Stimulated activated CD8-positive, alpha-beta memory T cell treated with anti-CD3 and anti-CD28 coated beads, Interleukin-4, amount 100 ng/mL, for 1 hour (primary cell): Measurements from ENCODE around the gene FETUB.
"Not testable (repeated sequence)": the region's sequence is repeated elsewhere in the genome, so short reads cannot be mapped to it uniquely, and the experiment has no call there.

Experiments used
- DNase-seq, 2 donors: peaks; one replicate each; pipeline ENCODE4 v3.0.0-alpha.2; 2020; ENCODE audit warnings: low read depth in 2 of 2, low spot score in 1 of 2

Gene FETUB

GRCh38 chr3:186613637-186614265 lies 26.4 kb upstream of the FETUB start:
- DNase-seq, result no peak

DNA sequence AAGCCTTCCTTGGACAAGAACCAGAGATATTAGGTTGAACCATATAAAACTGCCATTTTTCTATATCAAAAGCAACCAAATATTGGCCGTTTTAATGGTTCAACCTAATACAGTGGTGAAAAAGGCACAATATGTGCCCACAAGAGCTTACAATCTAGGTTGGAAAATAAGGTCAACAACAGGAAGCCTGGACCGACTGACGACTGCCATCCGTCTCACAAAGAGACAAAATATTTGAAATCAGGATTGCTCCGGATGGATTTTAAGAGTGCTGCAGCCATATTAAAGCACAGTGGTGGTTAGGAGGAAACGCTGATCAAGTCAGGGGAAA lies 26.0 kb upstream of the FETUB start:
- no peak for DNase-seq

DNA sequence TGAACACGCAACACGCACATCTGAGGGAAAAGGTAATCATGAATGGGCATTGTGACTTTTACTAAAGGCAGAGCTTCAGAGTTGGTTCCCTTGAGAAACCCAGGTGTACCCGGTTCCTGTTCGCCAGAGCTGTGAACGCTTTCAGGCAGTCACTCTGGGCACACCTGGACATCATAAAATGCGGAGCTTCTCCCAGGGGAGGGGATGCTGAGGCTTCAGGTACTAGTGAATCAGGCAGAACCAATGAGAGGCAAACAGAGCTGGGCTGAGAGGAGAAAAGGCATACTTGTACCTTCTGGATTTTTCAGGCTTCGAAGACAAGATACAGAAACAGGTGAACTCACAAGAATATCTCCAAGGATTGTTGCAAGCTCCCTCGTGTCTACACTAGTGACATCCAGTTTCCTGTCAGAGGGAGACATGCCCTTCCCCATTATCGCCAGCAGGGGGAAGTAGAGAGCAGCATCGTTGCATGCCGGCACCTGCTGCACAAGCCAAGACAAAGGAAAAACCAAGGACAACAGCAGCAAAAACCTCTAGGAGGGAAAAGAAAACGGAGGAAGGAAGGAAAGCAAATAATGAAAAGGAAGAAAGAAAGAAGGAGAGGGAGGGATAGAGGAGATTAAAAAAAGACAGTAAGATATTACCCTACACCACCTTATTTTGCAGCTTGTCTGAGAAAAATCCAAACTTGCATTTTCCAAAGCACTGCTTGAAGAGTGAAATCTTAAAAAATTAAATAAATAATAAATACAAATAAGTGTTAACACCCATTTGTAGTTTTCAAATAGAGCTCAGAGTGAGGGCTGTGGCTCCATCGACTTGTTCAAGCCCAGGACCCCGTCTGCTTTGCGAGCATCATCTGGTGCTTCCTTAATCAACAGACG lies 25.4 kb upstream of the FETUB start:
- DNase-seq, result peak; percentile 49 to 52

- no peak for DNase-seq
Observed at GRCh38 chr3:186616299-186616617, 23.9 kb upstream of the FETUB start.

- peak; percentile 57 to 76 for DNase-seq
Observed at GRCh38 chr3:186617036-186617946, 22.9 kb upstream of the FETUB start.

DNA sequence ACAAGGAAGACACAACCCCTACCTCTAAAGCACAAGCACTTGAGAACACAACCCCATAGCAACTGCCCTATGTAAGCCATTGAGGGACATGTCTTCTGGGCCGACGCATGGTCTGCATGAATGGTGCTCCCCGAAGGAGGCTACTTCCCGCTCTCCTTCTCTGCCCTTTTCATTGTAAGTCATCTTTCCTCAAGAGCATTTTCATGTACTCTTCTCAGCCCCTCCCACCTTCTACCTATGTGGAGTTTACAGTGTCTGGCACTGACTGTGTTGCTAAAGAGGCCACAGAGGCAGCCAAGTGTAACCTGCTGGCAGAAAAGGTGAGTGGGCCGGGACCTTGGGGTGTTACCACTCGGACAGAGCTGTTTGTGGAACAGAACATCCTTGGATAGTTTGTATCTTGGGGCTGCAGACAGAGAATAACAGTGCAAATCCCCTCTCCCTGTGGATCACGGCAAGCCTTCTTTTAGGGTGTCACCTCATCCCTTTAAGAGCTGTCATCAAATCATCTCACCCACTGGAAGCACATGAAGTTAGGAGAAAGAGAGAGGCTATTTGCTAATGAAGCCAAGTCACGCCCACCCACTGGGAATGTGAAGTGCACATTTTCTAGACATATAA lies 21.8 kb upstream of the FETUB start:
- no peak for DNase-seq

DNA sequence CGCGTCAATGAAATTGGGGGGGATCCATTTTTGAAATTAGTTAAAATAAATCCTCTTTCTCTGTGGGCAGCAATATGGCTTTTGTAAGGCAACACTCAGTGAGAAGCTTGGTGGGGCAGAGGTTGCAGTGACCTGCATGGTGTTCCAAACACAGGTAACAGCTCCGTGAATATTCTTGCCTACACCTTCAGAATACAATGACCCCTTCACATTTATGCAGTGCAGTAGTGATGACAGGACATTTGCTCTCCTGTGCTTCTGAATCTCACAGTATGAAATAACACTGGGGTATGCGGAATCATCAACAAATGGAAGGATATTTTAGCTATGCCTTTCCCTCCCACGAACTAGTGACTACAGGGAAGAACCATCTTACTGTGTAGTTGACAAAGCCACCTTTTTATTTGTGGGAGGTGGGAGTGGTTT lies 20.4 kb upstream of the FETUB start:
- DNase-seq, result no peak

GRCh38 chr3:186620213-186621092 lies 19.7 kb upstream of the FETUB start:
- DNase-seq, result no peak

- no peak for DNase-seq
Observed at GRCh38 chr3:186621894-186622650, 18.1 kb upstream of the FETUB start.

- no peak for DNase-seq
Observed at GRCh38 chr3:186622651-186623310, 17.4 kb upstream of the FETUB start.

DNA sequence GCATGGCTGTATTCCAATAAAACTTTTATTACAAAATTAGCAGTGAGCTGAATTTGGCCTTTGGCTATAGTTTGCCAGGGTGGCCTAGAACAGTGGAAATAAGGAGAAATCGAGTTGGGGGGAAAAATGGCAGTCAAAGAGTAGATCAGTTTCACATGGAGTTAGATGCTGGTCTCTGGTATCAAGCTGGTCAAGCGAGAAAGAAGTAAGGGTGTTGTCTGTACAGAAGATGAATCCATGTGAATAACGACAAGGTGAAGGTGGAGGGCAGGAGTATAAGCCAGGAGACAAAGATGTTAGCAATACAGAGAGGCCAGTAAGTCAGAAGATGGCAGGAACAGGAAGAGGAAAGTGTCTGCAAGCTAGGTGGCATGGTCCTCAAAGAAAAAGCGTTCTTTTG lies 15.6 kb upstream of the FETUB start:
- DNase-seq, result no peak

GRCh38 chr3:186625600-186626042 lies 14.6 kb upstream of the FETUB start:
- DNase-seq, result no peak

DNA sequence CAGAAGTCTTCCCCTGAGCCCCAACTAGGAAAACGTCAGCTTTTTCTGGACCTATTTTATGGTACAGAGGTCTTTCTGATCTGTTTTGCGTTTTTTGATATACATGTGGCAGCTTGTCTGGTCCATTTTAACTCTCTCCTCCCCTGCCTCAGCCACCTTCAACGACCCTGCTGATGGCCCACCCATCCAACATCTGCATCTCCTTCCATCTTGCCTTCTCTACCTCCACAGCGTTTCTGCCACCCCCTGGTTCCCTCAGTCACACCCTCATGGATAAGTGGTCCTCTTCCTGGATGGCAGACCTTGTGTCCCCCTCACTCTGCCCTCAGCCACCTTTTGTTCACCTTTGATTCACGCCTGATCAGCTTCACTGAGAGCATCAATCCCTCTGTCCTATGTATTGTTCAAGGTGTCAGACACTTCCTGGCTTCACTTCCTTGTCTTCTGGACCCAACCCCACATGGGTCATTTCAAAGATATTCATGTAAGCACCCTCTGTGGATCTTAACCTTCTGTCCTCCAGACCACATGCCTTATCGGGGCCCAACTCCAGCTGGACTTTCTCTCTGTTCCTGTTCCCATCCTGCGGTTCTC lies 13.8 kb upstream of the FETUB start:
- no peak for DNase-seq

GRCh38 chr3:186627852-186628414 lies 12.3 kb upstream of the FETUB start:
- no peak for DNase-seq

- DNase-seq, result no peak
Observed at GRCh38 chr3:186628756-186629155, 11.4 kb upstream of the FETUB start.

DNA sequence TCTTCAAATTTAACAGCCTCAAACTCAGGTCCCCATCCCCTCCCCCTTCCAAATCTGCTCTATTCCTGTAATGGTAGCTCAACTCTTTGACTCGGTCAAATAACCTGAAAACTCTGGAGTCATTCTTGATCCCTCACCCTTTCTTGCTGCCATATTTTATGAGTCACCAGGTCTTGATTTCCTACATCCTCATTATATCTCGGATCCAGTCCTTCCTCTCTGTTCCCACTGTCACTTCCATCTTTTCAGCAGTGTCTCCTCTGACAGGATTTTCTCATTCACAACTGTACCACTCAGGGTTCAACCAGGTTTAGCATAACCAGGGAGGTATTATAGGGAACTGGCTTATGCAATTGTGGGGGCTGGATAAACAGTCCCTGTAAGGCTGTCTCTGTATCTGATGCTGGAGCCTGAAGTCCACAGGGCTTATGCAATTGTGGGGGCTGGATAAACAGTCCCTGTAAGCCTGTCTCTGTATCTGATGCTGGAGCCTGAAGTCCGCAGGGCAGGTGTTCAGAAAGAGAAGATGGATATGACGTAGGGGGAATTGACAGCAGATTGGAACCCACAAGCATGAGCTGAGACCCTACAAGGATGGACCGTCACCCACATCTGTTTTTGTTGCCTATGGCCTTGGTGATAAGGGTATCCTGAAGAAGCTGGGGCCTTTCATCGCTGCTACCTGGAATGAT lies 9.1 kb upstream of the FETUB start:
- DNase-seq, result no peak

DNA sequence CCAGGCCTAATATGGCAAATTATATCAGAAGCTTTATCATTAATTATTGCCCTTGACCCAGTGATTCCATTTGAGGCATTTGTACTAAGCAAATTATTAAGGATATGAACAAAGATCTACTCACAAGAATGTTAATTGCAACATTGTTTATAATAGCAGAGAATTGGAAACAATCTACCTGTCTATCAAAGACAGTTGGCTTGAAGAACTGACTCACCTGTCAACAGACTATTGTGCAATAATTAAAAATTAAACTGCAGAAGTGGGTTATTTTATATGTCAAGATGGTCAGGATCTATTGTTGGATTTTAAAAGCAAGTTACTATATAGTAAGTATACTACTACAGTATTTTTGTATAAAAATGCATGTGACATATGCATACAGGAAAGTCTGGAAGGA lies 6.7 kb upstream of the FETUB start:
- DNase-seq, result no peak

GRCh38 chr3:186634207-186634606 lies 6.0 kb upstream of the FETUB start:
- not testable (repeated sequence) for DNase-seq
